ENCODE results near the gene FURIN.

GRCh38 chr15:90932660-90932991, 64.2 kb downstream of the FURIN start:
- TF ChIP-seq CTCF (conservative IDR thresholded peaks at IDR 0.05 in 1 of 2, IDR thresholded peaks at IDR 0.05 in 1 of 2; ENCODE audit: low read depth in 1 of 2, low read length in 2 of 2) (no peak), EZH2 (IDR thresholded peaks at IDR 0.05; ENCODE audit: low read length, missing control alignments) (no peak)

Measured in fibroblast of lung (primary cell).